GM12892 (cell line): ENCODE results near the gene APOBEC3H.
A peak's percentile ranks its signal among the peaks of the same experiment; 100 is the strongest.
"Not testable (repeated sequence)": the region's sequence is repeated elsewhere in the genome, so short reads cannot be mapped to it uniquely, and the experiment has no call there.

Source experiments
- DNase-seq: peaks from one replicate; pipeline ENCODE4 v3.0.0; 2011; ENCODE audit not compliant: insufficient read length
- FAIRE-seq: peaks from 2 replicates; lab custom pipeline; 2011; peaks lifted over from hg19 to GRCh38; lab: Jason Lieb, UNC
- POLR2A ChIP-seq: IDR thresholded peaks from 2 replicates; pipeline ENCODE4 v1.6.1; 2011; ENCODE audit warnings: low read depth, low read length, control low read depth
- POLR2AphosphoS5 ChIP-seq: IDR thresholded peaks from 2 replicates; pipeline ENCODE4 v1.6.1; 2011; ENCODE audit warnings: low read depth, low read length, control low read depth
- TAF1 ChIP-seq: IDR thresholded peaks from 2 replicates; pipeline ENCODE4 v1.6.1; 2011; ENCODE audit warnings: low read depth, mild to moderate bottlenecking, control low read depth, low read length, borderline replicate concordance

Gene APOBEC3H

DNA sequence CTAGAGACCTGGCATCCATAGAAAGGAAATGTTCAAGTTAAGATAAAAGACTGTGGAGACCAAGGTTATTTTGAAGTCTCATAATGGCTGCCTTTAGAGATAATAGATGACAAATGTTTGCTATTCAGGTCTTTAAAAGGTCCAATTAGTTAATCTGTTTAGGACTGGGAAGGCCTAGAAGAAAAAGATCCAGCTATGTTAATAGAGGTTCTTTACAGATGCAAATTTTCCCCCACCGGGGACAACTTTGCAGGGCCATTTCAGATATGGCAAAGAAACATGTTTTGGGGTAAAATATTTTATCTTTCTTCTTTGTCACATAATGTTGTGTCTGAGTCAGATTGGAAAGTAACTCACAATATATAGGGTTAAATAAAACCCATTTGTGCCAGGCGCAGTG is 23.1 kb upstream of the APOBEC3H start:
- TF ChIP-seq TAF1 (no peak), POLR2A (no peak), POLR2AphosphoS5 (no peak)
- DNase-seq = no peak
- FAIRE-seq = no peak

DNA sequence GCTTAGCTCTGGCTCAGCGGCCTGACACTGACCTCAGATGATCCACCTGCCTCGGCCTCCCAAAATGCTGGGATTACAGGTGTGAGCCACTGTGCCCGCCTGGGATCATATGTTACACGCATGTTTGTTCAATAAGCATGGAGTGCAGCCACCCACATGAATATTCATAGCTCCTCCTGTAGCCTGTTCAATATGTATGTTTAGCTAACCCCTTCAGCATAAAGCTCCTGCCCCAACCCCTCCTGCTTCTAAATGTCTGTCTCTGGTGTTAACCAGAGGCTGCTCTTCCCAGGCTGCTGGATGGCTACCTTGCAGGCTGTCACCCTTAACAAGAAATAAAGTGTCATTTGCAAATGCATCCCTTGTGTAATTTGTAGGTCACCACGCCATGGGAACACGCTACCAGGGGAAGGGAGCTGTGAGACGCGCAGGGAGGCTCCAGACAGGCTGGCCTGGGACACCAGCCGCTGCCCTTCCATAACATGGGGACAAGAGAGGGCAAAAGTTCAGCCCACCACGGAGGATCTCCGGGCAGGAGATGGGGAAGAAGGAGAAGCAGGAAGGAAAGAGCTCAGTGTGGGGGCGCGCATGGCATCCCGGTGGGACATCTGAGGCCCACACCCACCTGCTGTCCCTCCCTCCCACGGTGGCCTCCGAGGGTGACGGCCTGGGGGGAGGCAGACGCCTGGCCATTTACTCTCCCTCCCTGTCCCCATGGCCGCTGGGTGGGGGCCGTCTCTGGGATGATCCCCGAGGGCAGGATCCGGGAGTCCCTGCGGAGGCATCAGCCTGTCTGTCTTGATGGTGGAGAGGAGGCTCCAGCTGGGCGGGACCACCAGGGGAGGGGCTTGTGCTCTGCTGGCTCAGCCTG is 20.7 kb upstream of the APOBEC3H start:
- not testable (repeated sequence) for DNase-seq
- peak; percentile 92 for FAIRE-seq

DNA sequence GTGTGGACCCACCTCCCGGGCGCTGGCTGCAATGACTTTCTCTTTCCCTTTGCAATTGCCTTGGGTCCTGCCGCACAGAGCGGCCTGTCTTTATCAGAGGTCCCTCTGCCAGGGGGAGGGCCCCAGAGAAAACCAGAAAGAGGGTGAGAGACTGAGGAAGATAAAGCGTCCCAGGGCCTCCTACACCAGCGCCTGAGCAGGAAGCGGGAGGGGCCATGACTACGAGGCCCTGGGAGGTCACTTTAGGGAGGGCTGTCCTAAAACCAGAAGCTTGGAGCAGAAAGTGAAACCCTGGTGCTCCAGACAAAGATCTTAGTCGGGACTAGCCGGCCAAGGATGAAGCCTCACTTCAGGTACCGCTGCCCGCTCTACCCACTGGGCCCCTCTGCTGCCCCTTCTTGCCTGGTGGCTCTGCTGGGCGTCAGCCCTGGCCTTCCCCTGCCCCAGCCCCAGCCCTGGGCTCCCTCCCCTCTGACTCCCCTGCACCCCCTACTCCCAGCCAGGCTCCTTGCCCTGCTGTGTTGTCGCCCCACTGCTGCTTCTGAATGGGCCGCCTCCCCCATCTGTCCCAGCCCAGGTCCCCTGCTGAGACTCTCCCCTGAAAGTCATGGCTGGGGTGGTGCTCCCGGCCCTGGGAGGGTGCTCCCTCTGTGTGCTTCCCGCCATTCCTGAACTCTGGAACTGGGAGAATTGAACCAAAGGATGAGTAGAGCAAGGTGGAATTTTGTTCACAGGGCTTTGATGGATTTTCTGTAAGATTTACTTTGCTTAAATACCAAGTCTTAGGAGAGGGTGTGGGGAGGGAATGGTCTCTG is 19.8 kb upstream of the APOBEC3H start, which contains the start of gene APOBEC3G:
APOBEC3G (plus strand) TSS at position 250 of the 815 bp plus-strand sequence; CDS start at position 337, 87 bp downstream.
- DNase-seq, FAIRE-seq: not testable (repeated sequence)
- peak; percentile 47; the same call in 1 of the 2 replicates for TF ChIP-seq POLR2A

DNA sequence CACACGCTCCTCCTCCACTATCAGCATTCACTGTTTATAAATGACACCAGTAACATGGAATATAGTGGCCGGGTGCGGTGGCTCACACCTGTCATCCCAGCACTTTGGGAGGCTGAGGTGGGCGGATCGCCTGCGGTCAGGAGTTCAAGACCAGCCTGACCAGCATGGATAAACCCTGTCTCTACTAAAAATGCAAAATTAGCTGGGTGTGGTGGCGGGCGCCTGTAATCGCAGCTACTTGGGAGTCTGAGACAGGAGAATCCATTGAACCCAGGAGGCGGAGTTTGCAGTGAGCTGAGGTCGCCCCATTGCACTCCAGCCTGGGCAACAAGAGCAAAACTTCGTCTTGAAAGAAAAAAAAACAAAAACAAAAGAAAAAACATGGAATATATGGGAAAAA is 19.1 kb upstream of the APOBEC3H start:
- peak; percentile 81 for FAIRE-seq

DNA sequence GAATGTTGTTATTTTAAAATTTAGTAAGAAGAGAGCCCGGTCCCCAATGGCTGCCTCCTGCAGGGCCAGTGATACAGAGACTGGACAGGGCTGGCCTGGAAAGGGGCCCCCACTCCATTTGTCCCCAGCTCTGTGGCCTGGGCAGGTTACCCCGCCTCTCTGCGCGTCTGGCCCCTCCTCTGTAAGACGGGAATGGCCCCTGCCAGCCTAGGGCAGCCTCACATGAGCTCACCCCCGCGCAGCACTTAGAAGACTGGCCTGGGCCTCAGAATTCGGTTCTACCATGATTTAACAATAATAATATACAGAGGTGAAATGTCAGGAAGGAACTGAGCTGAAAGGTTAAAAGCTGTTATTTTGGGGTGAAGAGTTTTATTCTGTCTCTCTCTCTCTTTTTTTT is 18.7 kb upstream of the APOBEC3H start:
- TF ChIP-seq POLR2A (no peak), TAF1 (no peak), POLR2AphosphoS5 (no peak)
- DNase-seq (no peak), FAIRE-seq (no peak)

More for the DNA sequence above, 19.1 kb upstream of the APOBEC3H start:
- not testable (repeated sequence) for DNase-seq

DNA sequence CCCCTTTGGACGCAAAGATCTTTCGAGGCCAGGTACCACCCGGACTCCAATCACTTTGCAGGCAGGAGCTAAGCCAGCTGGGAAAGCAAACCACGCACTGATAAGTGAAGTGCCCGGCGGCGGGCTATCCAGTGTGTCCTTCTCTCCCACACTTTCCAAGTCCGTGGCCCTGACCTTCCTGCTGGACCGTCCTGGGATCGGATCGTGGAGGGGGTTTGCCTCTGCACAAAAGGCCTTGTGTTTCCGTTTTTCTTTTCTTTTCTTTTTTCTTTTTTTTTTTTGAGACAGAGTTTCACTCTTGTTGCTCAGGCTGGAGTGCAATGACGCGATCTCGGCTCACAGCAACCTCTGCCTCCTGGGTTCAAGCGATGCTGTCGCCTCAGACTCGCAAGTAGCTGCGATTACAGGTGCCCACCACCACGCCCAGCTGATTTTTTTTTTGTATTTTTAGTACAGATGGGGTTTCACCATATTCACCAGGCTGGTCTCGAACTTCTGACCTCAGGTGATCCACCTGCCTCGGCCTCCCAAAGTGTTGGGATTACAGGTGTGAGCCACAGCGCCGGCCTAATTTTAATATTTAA is 17.9 kb upstream of the APOBEC3H start:
- not testable (repeated sequence) for DNase-seq

DNA sequence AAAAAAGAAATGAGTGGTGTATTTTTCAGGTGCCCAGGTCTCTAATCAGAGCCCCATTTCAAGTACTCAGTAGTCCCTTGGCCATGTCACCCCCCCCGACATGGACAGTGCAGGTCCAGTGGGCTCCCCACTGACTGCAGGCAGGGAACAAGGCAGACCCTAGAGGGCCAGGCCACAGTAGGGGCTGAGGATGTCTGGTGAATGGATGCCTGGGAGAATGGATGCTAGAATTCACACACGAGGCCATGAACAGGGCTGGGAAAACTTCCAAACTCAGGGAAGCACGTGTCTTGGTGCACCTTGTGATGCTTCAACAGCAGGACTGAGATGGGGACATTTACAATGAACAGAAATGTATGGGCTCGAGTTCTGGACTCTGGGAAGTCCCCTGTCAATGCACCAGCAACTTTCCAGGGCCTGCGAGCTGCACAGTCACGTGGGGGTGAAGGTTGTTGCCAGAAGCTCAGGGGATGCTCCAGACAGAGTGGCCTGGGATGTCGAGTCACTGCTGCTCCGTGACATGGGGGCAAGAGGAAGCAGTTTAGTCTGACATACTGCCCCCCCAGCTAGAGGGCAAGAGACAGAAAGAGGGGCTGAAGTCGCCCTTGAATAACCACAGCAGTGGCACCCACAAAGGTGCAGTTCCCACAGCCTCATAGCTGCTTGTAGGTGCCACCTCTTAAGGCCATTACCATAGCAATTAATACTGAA is 16.8 kb upstream of the APOBEC3H start:
- FAIRE-seq = peak; percentile 51
- DNase-seq = no peak
- no peak for TF ChIP-seq POLR2AphosphoS5
- no peak for TF ChIP-seq POLR2A
- no peak for TF ChIP-seq TAF1

More for the DNA sequence above, 17.9 kb upstream of the APOBEC3H start:
- FAIRE-seq = peak; percentile 17

DNA sequence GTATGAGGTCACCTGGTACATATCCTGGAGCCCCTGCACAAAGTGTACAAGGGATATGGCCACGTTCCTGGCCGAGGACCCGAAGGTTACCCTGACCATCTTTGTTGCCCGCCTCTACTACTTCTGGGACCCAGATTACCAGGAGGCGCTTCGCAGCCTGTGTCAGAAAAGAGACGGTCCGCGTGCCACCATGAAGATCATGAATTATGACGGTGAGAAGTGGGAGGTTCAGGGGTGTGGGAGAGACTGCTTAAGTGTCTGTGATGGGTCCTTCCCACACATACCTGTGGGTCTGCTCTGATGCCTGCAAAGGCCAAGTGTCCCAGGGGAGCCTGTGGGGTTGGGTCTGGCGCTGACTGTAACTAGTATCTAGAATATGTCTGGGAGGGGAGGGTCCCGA is 16.0 kb upstream of the APOBEC3H start:
- FAIRE-seq (no peak), DNase-seq (no peak)

DNA sequence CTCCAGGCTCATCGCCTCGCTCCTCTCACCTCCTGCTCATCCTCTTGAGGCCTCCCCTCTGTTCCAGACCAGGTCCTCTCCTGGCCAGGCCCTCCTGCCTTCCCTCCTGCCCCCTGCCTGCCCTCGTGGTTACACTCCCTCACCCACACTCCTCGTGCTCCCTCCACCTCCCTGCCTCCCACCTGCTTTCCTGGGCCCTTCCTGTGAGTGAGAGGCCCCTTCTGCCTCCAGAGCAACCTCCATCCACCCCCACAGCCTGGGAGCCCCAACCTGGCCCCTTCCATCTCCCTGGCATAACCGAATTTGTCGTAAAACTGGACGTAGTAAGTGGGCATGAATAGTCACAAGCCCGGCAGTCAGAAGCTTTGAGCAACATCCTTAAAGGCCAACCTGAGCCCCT is 15.4 kb upstream of the APOBEC3H start:
- no peak for TF ChIP-seq POLR2AphosphoS5
- DNase-seq (no peak), FAIRE-seq (no peak)

More for the DNA sequence above, 16.0 kb upstream of the APOBEC3H start:
- TF ChIP-seq POLR2A = no peak
- TF ChIP-seq TAF1 = no peak
- no peak for TF ChIP-seq POLR2AphosphoS5

DNA sequence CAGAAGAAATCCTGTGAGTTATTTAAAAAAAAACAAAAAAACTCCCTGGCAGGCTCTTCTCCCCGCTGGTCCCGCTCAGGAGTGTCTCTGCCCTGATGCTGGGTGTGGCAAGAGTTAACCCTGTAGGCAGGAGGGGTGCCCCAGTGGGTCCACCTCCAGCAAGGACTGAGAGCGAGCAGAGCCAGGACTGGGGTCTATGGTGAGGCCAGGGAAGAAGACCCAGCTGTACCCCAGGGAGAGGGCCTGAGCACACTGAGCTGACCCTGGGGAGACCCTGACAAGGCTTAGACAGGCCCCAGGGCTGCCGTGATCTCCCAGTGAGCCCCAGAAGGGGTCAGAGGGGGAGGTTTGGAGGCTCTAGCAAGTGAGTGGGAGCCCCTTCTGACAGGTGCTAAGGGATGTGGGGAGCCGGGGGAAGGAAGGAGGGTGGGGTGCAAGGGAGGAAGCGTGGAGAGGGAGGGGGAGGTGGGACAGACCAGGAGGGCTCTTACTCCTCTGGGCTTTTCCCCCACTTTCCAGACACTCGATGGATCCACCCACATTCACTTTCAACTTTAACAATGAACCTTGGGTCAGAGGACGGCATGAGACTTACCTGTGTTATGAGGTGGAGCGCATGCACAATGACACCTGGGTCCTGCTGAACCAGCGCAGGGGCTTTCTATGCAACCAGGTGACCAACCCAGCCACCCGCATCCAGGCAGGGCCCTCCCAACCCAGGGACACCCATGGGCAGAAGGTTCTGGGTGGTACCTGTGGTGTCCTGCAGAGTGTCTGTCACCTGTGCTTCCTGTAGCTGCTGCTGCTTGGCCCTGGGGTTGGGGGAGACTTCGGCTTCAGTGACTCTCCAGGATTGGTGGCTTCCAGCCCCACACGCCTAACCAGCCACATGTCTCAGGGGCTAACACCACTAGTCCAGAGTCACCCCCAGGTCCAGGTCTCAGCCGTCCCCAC is 13.6 kb upstream of the APOBEC3H start:
- TF ChIP-seq TAF1 (no peak), POLR2AphosphoS5 (no peak), POLR2A (no peak)
- DNase-seq = no peak
- FAIRE-seq = no peak

DNA sequence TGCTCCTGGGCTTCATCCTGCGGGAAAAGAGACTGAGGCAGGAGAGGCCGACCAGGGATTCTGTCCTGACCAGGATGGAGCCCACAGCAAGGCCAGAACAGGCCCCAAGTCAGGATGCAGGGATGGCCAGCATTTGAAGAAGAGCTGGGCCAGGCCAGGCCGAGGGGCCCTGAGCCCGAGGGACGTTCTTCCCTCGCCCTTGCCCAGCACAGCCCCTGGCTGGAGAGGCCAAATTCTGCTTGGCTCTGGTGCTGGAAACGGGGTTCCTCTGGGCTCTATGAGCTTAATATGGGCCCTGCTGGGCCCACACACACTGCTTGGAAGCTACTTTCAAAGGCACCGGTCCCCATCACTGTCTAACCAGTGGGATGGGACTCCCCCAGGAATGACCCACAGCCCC is 12.4 kb upstream of the APOBEC3H start:
- TF ChIP-seq POLR2A (no peak), TAF1 (no peak), POLR2AphosphoS5 (no peak)
- no peak for FAIRE-seq
- no peak for DNase-seq

DNA sequence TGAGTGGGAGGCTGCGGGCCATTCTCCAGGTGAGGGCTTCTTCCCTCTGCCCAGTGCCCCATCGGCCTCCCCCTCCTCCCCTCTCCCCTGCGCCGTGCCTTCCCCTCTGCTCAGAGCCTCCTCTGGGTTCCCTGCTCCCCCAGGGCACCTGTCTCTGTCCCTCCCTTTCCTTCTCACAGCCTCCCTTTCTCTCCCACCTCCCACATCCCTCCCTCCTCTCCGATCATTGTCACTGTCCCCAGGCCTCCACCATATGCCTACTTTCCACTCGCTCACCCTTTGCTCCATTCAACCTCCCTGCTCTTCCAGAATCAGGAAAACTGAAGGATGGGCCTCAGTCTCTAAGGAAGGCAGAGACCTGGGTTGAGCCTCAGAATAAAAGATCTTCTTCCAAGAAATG is 9.9 kb upstream of the APOBEC3H start:
- FAIRE-seq (no peak), DNase-seq (no peak)
- TF ChIP-seq POLR2A (no peak), POLR2AphosphoS5 (no peak), TAF1 (no peak)
